AG04449 (cell line): ENCODE measurements around the gene ZFHX3.
A peak's percentile ranks its signal among the peaks of the same experiment; 100 is the strongest.

Experiments used
- CTCF ChIA-PET: fragments of 350-600 bp; formaldehyde crosslinking; extraction: SDS; loops from one replicate; lab custom pipeline; 2021; ENCODE audit warnings: antibody characterized with exemption; lab: Yijun Ruan, JAX
- POLR2A ChIA-PET: fragments of 400-600, 350-600 bp; formaldehyde crosslinking; extraction: SDS; loops from one replicate; lab custom pipeline; 2020; ENCODE audit warnings: antibody characterized with exemption, inconsistent platforms; lab: Yijun Ruan, JAX
- DNase-seq: peaks from one replicate; pipeline ENCODE4 v3.0.0-alpha.2; 2010; ENCODE audit warnings: low read depth, low spot score
- H3K4me3 ChIP-seq: 2 replicates; pipeline ENCODE4 v1.5.1; 2011; ENCODE audit warnings: low read depth, mild to moderate bottlenecking, control low read depth, low read length
- CTCF ChIP-seq: IDR thresholded peaks from one replicate; pipeline ENCODE4 v1.5.1; 2011; ENCODE audit warnings: mild to moderate bottlenecking, moderate library complexity, low read length, control low read depth, inconsistent platforms; ENCODE audit not compliant: insufficient read depth; ENCODE audit errors: missing control alignments

ZFHX3 gene

GRCh38 chr16:73047536-73048291, at the start of gene ZFHX3:
TSS of gene ZFHX3 (minus strand) at chr16:73048128. CDS start at chr16:72960145, 87,983 bp downstream.
- ChIA-PET POLR2A (interaction anchor here (0.7 to 1.6 kb wide), 10 partner anchors 8 to 831 kb away, joined by 3 to 5 read pairs (median 3); no protein-coding TSS in a partner anchor), CTCF (interaction anchor here (1.3 to 6.8 kb wide), 3 partner anchors 10 to 830 kb away, joined by 3 to 32 read pairs (median 3); no protein-coding TSS in a partner anchor)
- no peak for TF ChIP-seq CTCF
- no peak for DNase-seq
- H3K4me3 ChIP-seq, result peak within 1 kb of the TSS; percentile 68

- DNase-seq, result no peak
- H3K4me3 ChIP-seq, result no peak overlapping the region
- ChIA-PET POLR2A (no interaction called here), CTCF (no interaction called here)
- TF ChIP-seq CTCF, result no peak
Measured at GRCh38 chr16:73096510-73096909, 48.6 kb upstream of the ZFHX3 start.

GRCh38 chr16:73095885-73096421, 48.0 kb upstream of the ZFHX3 start:
- TF ChIP-seq CTCF, result no peak
- CTCF ChIA-PET, result interaction anchor here (1.2 kb wide), 1 partner anchor 10 kb away, joined by 4 read pairs; no protein-coding TSS in a partner anchor
- no peak overlapping the region for H3K4me3 ChIP-seq
- POLR2A ChIA-PET, result no interaction called here
- no peak for DNase-seq

GRCh38 chr16:73095142-73095820, 47.4 kb upstream of the ZFHX3 start:
- no peak for TF ChIP-seq CTCF
- no peak overlapping the region for H3K4me3 ChIP-seq
- POLR2A ChIA-PET, result no interaction called here
- no peak for DNase-seq
- CTCF ChIA-PET, result interaction anchor here (0.7 to 1.5 kb wide), 4 partner anchors 9 to 593 kb away, joined by 3 to 4 read pairs (median 4); no protein-coding TSS in a partner anchor

GRCh38 chr16:73094371-73094770, 46.4 kb upstream of the ZFHX3 start:
- DNase-seq, result no peak
- POLR2A ChIA-PET, result interaction anchor here (1.1 kb wide), 1 partner anchor 12 kb away, joined by 4 read pairs; no protein-coding TSS in a partner anchor
- no peak for TF ChIP-seq CTCF
- no peak overlapping the region for H3K4me3 ChIP-seq
- CTCF ChIA-PET, result interaction anchor here (0.9 to 1.5 kb wide), 3 partner anchors 9 to 593 kb away, joined by 3 to 4 read pairs (median 4); no protein-coding TSS in a partner anchor
